NCI-H82 treated with DMSO at 0.1 percent for 48 hours (cell line): Measurements from ENCODE around the gene FILIP1L.
A peak's percentile ranks its signal among the peaks of the same experiment; 100 is the strongest.
"Not testable (repeated sequence)": the region's sequence is repeated elsewhere in the genome, so short reads cannot be mapped to it uniquely, and the experiment has no call there.

Experiments used
- DNase-seq: peaks from one replicate; lab custom pipeline; 2025; ENCODE audit not compliant: unreplicated experiment; lab: John Stamatoyannopoulos, UW

FILIP1L gene

DNA sequence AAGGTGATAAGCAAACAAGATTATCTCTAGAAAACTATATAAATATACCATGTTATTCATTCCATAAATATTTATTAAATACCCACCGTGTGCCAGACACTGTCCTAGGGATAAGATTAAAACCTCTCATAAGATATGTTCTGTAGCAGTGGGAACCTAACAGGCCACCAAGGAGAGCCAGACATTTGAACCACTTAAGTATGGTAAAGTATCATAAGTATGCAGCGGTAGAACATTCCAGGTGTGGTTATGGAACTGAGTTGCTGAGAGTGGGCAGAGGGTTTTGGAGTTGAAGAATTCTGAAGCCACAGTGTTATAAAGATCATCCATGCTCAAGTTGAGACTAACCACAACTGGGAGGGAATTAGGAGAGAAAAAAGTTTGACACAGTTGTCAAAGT is 14.7 kb downstream of the FILIP1L start:
- DNase-seq = no peak

GRCh38 chr3:100098784-100099070 is 15.6 kb downstream of the FILIP1L start:
- no peak for DNase-seq

DNA sequence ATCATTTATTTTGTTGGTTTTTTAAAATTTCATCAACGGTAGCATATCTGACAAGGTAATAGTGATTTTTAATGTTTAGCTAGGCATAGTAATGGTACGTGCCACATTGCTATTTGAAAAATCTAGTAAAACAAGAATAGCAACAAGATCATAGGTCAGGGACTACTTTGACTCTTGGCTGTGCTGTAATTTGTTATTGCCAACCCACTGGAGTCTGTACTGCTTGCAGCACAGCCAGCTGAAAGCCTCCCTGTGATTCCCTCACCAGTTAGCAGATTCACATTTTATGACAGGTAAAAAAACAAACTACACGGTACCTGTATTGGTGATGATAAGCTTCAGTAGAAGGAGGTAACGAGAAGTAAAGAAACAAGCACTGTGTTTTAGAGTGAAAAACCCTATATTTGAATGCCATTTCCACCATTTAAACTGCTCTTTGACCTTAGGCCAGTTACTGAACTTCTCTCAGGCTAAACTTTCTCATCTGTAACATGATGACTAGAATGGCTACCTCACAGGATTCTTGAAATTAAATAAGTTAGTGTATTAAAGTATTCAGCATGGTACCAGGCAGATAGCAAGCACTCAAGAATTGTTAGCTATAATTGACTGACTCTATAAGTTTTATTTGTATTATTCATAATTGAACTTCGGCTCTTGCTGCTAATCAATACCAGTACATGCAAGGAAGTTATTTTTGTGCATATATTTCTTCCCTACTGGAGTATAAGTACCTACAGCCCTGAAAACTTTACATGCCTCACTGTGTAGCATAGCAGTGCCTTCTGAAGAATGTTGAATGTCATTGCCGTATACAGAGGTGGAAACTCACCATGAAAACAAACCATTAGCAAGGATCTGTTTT is 16.1 kb downstream of the FILIP1L start:
- no peak for DNase-seq

DNA sequence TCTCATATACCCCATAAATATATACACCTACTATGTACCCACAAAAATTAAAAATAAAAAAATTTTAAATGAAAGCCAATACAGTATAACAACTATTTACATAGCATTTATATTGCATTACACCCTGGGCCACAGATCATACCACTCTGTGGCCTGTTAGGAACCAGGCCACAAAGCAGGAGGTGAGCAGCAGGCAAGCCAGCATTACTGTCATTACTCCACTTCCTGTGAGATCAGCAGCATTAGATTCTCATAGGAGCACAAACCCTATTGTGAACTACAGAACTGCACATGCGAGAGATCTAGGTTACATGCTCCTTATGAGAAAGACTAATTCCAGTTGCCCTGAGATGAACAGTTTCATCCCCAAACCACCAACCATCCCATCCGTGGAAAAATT is 17.4 kb downstream of the FILIP1L start:
- DNase-seq = no peak

GRCh38 chr3:100096286-100096685 is 18.0 kb downstream of the FILIP1L start:
- DNase-seq = not testable (repeated sequence)

DNA sequence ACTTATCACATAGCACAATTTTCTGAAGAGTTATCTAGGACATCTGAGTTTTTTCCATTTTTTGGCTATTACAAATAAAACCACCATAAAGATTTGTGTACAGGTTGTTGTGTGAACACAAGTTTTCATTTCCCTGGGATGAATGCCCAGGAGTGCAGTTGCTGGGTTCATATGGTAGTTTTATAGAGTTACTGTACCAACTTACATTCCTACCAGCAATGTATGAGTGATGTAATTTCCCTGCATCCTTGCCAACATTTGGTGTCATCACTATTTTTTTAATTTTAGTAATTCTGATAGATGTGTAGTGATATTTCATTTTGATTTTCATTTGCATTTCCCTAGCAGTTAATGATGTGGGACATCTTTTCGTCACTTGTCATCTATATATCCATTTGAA is 20.5 kb downstream of the FILIP1L start:
- no peak for DNase-seq

GRCh38 chr3:100090669-100091005 is 23.7 kb downstream of the FILIP1L start:
- no peak for DNase-seq

DNA sequence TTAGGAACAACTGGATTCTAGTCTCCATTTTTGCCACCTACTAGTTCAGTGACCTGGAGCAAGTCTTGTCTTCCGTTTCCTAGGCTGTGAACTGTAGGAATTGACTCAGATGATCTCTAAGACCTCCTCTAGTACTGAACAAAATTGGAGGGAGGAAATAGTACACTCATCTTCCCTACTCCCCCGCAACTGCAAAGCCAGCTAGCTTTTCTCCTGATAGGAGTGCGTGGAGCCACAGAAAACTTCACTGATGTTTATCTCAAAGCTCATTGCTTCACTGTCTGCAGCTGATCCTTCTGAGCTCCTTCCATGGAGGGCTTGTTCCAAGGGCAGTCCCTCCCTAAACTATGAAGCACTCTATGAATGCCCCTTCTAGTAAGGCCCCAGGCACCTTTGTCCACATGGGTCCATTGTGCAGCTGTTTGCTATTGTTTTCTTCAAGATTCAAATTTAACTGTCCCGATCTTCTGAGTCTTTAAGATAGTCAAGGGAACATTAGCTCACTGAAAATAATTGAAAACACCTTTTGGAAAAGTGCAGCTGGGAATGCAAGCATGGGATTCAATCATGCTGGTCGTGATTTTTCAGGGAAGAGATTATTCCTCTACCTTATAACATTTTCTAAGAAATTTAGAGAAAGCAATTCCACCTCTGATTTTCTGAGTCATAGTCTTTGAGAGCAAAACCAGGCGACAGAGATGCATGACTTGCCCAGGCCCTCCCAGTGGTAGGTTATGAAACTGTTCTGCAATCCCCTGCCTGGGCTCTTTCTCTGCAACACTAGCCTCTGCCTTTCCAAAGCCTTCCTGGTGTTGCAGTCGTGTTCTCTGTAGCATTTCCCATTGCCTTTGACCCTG is 24.3 kb downstream of the FILIP1L start:
- no peak for DNase-seq

- no peak for DNase-seq
Measured at GRCh38 chr3:100088735-100089368, 25.4 kb downstream of the FILIP1L start.

DNA sequence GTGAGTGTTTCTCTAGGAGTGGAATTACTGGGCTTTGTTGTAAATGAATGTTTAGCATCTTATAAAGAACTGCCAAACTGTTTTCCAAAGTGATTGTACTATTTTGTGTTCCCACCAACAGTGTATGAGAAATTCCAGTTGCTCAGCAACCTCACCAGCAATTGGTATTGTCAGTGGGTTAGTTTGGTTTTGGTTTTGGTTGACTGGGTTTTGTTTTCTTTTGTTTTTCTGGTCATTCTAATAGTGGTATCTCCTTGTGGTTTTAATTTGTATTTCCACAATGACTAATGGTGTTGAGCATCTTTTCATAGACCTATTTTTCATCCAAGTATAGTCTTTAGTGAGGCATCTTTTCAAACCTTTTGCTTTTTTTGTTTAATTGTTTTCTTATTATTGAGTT is 27.1 kb downstream of the FILIP1L start:
- DNase-seq = no peak

DNA sequence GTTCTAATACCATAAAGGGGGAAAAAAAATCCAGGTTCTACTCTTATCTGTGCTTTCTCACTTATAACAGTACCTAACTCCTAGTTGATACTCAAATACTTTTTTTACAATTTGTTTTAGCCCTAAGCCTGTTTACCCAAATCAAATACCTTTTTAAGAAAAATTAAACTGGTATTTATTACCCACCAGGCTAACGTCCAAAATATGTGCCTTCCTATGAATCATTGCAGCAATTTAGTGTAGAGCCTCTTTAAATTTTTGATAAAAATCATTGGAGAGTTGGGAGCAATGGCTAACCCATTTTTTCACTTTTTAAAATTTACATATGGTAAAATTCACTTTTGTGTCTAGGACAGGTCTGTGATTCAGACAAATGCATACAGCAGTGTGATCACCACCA is 27.9 kb downstream of the FILIP1L start:
- no peak for DNase-seq

GRCh38 chr3:100084100-100084806 is 30.0 kb downstream of the FILIP1L start:
- DNase-seq = no peak

DNA sequence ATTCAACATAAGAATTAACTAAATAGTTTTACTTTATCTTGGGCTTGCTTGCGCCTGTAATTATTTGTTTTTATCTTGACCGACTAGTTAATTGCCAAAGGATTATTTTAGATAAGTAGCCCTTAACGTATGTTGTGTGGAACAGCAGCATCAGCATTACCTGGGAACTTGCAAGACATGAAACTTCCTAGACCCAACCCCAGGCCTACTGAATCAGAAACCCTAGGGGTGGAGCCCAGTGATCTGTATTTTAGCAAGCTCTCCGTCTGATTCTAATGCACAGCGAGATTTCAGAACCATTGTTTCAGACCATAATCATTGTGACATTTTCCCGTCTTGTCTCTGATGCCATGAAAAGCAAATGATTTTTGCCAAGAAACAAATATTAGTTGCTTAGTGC is 31.1 kb downstream of the FILIP1L start:
- no peak for DNase-seq

- DNase-seq = no peak
Measured at GRCh38 chr3:100082714-100083113, 31.6 kb downstream of the FILIP1L start.

GRCh38 chr3:100081986-100082692 is 32.2 kb downstream of the FILIP1L start:
- DNase-seq = no peak

DNA sequence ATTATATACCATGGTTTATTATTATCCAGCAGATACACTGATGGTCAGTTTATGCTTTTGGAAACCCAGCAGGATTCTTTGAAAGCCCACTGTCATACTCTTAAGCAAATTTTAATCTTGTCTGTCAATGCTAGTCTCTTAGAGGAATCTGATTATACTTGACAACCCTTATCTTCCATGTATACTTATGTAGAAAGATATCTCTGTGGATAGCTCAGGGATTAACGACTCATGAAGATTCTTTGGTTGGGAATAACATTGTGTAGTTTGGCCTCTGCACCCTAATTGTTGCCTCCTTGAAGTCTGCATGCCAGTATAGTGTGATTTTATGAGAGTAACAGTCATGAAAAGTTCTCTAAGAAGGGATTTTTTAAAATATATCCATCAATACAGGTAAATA is 33.0 kb downstream of the FILIP1L start:
- no peak for DNase-seq

- no peak for DNase-seq
Measured at GRCh38 chr3:100080573-100080972, 33.7 kb downstream of the FILIP1L start.

- no peak for DNase-seq
Measured at GRCh38 chr3:100079328-100079727, 35.0 kb downstream of the FILIP1L start.

GRCh38 chr3:100076731-100077529 is 37.4 kb downstream of the FILIP1L start:
- peak; percentile 56 for DNase-seq
